Loucy (cell line): ENCODE measurements around the gene MRPS2.

Experiments used
- EZH2phosphoT487 ChIP-seq: fragments of 200-600 bp; IDR thresholded peaks from 2 replicates; pipeline ENCODE4 v1.6.1; 2018; ENCODE audit warnings: antibody characterized with exemption, mild to moderate bottlenecking, moderate library complexity, borderline replicate concordance
- TF ChIP-seq, protein P1 (sequence below): fragments of 200-600 bp; sonication (generic); conservative IDR thresholded peaks from 2 replicates; pipeline ENCODE4 v1.5.1; 2014; ENCODE audit warnings: mild to moderate bottlenecking, antibody characterized with exemption, low read length

- TF ChIP-seq, protein P1, sequence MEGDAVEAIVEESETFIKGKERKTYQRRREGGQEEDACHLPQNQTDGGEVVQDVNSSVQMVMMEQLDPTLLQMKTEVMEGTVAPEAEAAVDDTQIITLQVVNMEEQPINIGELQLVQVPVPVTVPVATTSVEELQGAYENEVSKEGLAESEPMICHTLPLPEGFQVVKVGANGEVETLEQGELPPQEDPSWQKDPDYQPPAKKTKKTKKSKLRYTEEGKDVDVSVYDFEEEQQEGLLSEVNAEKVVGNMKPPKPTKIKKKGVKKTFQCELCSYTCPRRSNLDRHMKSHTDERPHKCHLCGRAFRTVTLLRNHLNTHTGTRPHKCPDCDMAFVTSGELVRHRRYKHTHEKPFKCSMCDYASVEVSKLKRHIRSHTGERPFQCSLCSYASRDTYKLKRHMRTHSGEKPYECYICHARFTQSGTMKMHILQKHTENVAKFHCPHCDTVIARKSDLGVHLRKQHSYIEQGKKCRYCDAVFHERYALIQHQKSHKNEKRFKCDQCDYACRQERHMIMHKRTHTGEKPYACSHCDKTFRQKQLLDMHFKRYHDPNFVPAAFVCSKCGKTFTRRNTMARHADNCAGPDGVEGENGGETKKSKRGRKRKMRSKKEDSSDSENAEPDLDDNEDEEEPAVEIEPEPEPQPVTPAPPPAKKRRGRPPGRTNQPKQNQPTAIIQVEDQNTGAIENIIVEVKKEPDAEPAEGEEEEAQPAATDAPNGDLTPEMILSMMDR = no peak
- TF ChIP-seq EZH2phosphoT487 = no peak
Measured at GRCh38 chr9:135508211-135508820, 7.8 kb downstream of the MRPS2 start.
